ENCODE data around the gene SPATA33.

DNA sequence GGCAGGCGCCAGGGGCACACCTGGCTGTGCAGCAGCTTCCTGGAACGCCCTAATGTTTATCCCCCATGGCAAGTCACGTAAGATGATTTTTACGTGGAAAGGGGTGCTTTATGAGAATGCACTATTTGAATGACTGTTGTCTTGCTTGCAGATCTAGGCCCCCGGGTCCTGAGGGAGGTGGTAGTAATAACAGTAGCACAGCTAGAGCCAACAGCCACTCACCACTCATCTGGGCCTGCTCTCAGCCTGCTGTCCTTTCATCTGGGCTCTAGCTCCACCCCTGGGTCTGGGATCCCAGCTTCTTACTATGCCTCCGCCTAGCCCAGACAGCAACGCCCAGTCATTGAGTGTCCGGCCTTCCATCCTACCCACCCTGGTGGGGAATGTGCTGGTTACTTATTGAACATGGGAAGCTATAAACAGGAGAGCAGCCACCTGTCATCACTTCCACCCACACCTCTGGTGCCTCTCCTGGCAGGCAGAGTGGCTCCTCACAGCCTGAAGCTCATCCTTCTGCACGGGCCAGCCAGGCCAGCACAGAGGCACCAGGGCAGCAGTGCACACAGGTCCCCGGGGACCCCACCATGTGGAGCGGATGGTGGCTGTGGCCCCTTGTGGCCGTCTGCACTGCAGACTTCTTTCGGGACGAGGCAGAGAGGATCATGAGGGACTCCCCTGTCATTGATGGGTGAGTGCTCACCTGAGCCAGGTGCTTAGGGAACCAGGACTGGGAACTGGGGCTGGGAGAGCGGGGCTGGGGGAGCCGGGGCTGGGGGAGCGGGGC is 27.6 kb upstream of the SPATA33 start:
- TF ChIP-seq CTCF (IDR thresholded peaks at IDR 0.05) (no peak), POLR2A (IDR thresholded peaks at IDR 0.05) (no peak)

Measured in uterus (tissue), 2 donors.